Fibroblast of lung (primary cell): ENCODE measurements around the gene GPC5. TPM values are rescaled to one million over a fixed set of nuclear protein-coding genes. Genes with fewer than 3 reads are reported as not detected.

Source experiments
- DNase-seq, 2 donors: peaks; one replicate each; pipeline versions ENCODE4 v3.0.0 to v3.0.0-alpha.2; 2010; ENCODE audit warnings: low read depth in 2 of 2
- H2AFZ ChIP-seq: 2 replicates; pipeline ENCODE4 v1.5.1; 2012; ENCODE audit warnings: low read length, control low read depth, inconsistent platforms
- H3K27ac ChIP-seq: 2 replicates; pipeline ENCODE4 v1.5.1; 2011; ENCODE audit warnings: low read length, control low read depth; ENCODE audit not compliant: insufficient read depth
- H3K27me3 ChIP-seq: 2 replicates; pipeline ENCODE4 v1.5.1; 2011; ENCODE audit warnings: mild to moderate bottlenecking, low read length; ENCODE audit not compliant: control insufficient read depth, insufficient read depth
- H3K36me3 ChIP-seq: 2 replicates; pipeline ENCODE4 v1.5.1; 2011; ENCODE audit warnings: low read length; ENCODE audit not compliant: control insufficient read depth, insufficient read depth
- H3K4me1 ChIP-seq: 2 replicates; pipeline ENCODE4 v1.5.1; 2011; ENCODE audit warnings: low read length; ENCODE audit not compliant: control insufficient read depth, insufficient read depth; ENCODE audit errors: extremely low read depth
- H3K4me2 ChIP-seq: 2 replicates; pipeline ENCODE4 v1.5.1; 2011; ENCODE audit warnings: low read length, control low read depth; ENCODE audit not compliant: insufficient read depth; ENCODE audit errors: extremely low read depth
- H3K4me3 ChIP-seq, 4 experiments: fragments of 200-600 bp in 1 of 4; sonication (generic) in 1 of 4; replicated peaks in 1 of 4; 2 replicates each; pipeline ENCODE4 v1.5.1; 2011 to 2016; ENCODE audit warnings: low read length in 4 of 4, low read depth in 3 of 4, mild to moderate bottlenecking in 3 of 4, control low read depth in 2 of 4, inconsistent platforms in 1 of 4, mixed read lengths in 1 of 4; ENCODE audit not compliant: insufficient read depth in 1 of 4; ENCODE audit errors: control extremely low read depth in 1 of 4
- H3K79me2 ChIP-seq: 2 replicates; pipeline ENCODE4 v1.5.1; 2012; ENCODE audit warnings: mild to moderate bottlenecking, low read length, inconsistent platforms; ENCODE audit not compliant: control insufficient read depth, insufficient read depth
- H3K9ac ChIP-seq: 2 replicates; pipeline ENCODE4 v1.5.1; 2011; ENCODE audit warnings: mild to moderate bottlenecking, low read length, control low read depth; ENCODE audit not compliant: insufficient read depth
- H3K9me3 ChIP-seq: 2 replicates; pipeline ENCODE4 v1.5.1; 2012; ENCODE audit warnings: low read depth, low read length; ENCODE audit not compliant: control insufficient read depth, insufficient read depth
- H4K20me1 ChIP-seq: 2 replicates; pipeline ENCODE4 v1.5.1; 2011; ENCODE audit warnings: low read length; ENCODE audit not compliant: control insufficient read depth, insufficient read depth; ENCODE audit errors: extremely low read depth
- CTCF ChIP-seq, 2 donors: IDR thresholded peaks in 1 of 2; conservative IDR thresholded peaks in 1 of 2; 1 replicate in 1 of 2; 2 replicates in 1 of 2; pipeline ENCODE4 v1.5.1; 2011 to 2012; ENCODE audit warnings: low read length in 2 of 2, control low read depth in 1 of 2, inconsistent platforms in 1 of 2, low read depth in 1 of 2, mild to moderate bottlenecking in 1 of 2
- EZH2 ChIP-seq: IDR thresholded peaks from 2 replicates; pipeline ENCODE4 v1.5.1; 2012; ENCODE audit warnings: low read length, control low read depth, mild to moderate bottlenecking; ENCODE audit errors: missing control alignments
- polyA plus RNA-seq, 2 donors: library from polyadenylated mRNA; depleted of rRNA in 1 of 2; stranded (reverse) in 1 of 2; unstranded in 1 of 2; fragments of >200 nt; gene quantifications; 2 replicates each; pipeline ENCODE4 v1.2.1, GENCODE V29; 2011 to 2012; ENCODE audit warnings: missing spikeins in 1 of 2
- total RNA-seq: library from RNA; depleted of rRNA; stranded (reverse); fragments of >200 nt; gene quantifications from 2 replicates; pipeline ENCODE4 v1.2.1, GENCODE V29; 2014

The GPC5 gene
- total and polyA plus RNA-seq, 2 donors (not counting 1 experiment from before 2014, with no cell fraction given): 0.17 TPM; not detected in 1

- peak; percentile 2 to 9 for DNase-seq
Measured at GRCh38 chr13:92122186-92122853, 723.9 kb downstream of the GPC5 start.

GRCh38 chr13:92126399-92126798, 728.0 kb downstream of the GPC5 start:
- Histone ChIP-seq H3K27ac (no peak overlapping the region), H3K4me2 (no peak overlapping the region), H3K4me1 (no peaks in the 10 kb centered on the region), H3K27me3 (no peaks in the 10 kb centered on the region), H3K36me3 (no peaks in the 10 kb centered on the region), H3K4me3 (no peak overlapping the region), H3K9ac (no peak overlapping the region), H2AFZ (no peak overlapping the region), H4K20me1 (no peaks in the 10 kb centered on the region), H3K9me3 (no peaks in the 10 kb centered on the region), H3K79me2 (no peaks in the 10 kb centered on the region)
- TF ChIP-seq EZH2 (no peak), CTCF (conservative IDR thresholded peaks at IDR 0.05 in 1 of 2, IDR thresholded peaks at IDR 0.05 in 1 of 2; ENCODE audit: low read depth in 1 of 2, low read length in 2 of 2) (no peak)
- DNase-seq: no peak

More at GRCh38 chr13:92122186-92122853, 723.9 kb downstream of the GPC5 start:
- TF ChIP-seq EZH2 (no peak), CTCF (conservative IDR thresholded peaks at IDR 0.05 in 1 of 2, IDR thresholded peaks at IDR 0.05 in 1 of 2; ENCODE audit: low read depth in 1 of 2, low read length in 2 of 2) (no peak)
- no peaks in the 10 kb centered on the region for H3K79me2 ChIP-seq
- no peak overlapping the region for H3K9ac ChIP-seq
- H3K9me3 ChIP-seq: no peaks in the 10 kb centered on the region
- no peaks in the 10 kb centered on the region for H3K27me3 ChIP-seq
- H3K4me3 ChIP-seq: no peak overlapping the region
- H3K4me1 ChIP-seq: no peaks in the 10 kb centered on the region
- H4K20me1 ChIP-seq: no peaks in the 10 kb centered on the region
- H3K36me3 ChIP-seq: no peaks in the 10 kb centered on the region
- no peak overlapping the region for H2AFZ ChIP-seq
- no peak overlapping the region for H3K27ac ChIP-seq
- H3K4me2 ChIP-seq: no peak overlapping the region

- H3K27me3 ChIP-seq: no peaks in the 10 kb centered on the region
- H2AFZ ChIP-seq: no peak overlapping the region
- no peak for DNase-seq
- TF ChIP-seq CTCF (conservative IDR thresholded peaks at IDR 0.05 in 1 of 2, IDR thresholded peaks at IDR 0.05 in 1 of 2; ENCODE audit: low read depth in 1 of 2, low read length in 2 of 2) (no peak), EZH2 (no peak)
- H3K4me2 ChIP-seq: no peak overlapping the region
- no peaks in the 10 kb centered on the region for H3K4me1 ChIP-seq
- no peak overlapping the region for H3K9ac ChIP-seq
- no peaks in the 10 kb centered on the region for H4K20me1 ChIP-seq
- H3K4me3 ChIP-seq: no peak overlapping the region
- H3K36me3 ChIP-seq: no peaks in the 10 kb centered on the region
- no peaks in the 10 kb centered on the region for H3K79me2 ChIP-seq
- no peak overlapping the region for H3K27ac ChIP-seq
- H3K9me3 ChIP-seq: no peaks in the 10 kb centered on the region
Measured at GRCh38 chr13:92135509-92135908, 737.1 kb downstream of the GPC5 start.
